HG03342 (cell line): Measurements from ENCODE around the gene OR2J3.
"Not testable (repeated sequence)": the region's sequence is repeated elsewhere in the genome, so short reads cannot be mapped to it uniquely, and the experiment has no call there.

Experiments used
- ATAC-seq: cut with Tn5 transposase; IDR thresholded peaks from one replicate; pipeline ENCODE4 v1.9.1; 2021; ENCODE audit warnings: mild to moderate bottlenecking, moderate library complexity; ENCODE audit not compliant: unreplicated experiment

OR2J3 gene

GRCh38 chr6:29159922-29160321 is 52.1 kb downstream of the OR2J3 start:
- ATAC-seq = not testable (repeated sequence)
